GM18861 (cell line): ENCODE measurements around the gene METRN.
"Not testable (repeated sequence)": the region's sequence is repeated elsewhere in the genome, so short reads cannot be mapped to it uniquely, and the experiment has no call there.

Experiments
- ATAC-seq: cut with Tn5 transposase; IDR thresholded peaks from one replicate; pipeline ENCODE4 v1.9.1; 2021; ENCODE audit not compliant: unreplicated experiment

Gene METRN

GRCh38 chr16:691242-691641, 23.7 kb upstream of the METRN start:
- not testable (repeated sequence) for ATAC-seq

GRCh38 chr16:692356-693108, 22.4 kb upstream of the METRN start:
- no peak for ATAC-seq

GRCh38 chr16:693364-693763, 21.6 kb upstream of the METRN start:
- ATAC-seq, result no peak

GRCh38 chr16:693766-694165, 21.2 kb upstream of the METRN start:
- no peak for ATAC-seq

GRCh38 chr16:694187-694862, 20.6 kb upstream of the METRN start:
- no peak for ATAC-seq

- ATAC-seq, result no peak
These were observed 20.0 kb upstream of the METRN start for GRCh38 chr16:694863-695354.

- no peak for ATAC-seq
These were observed 19.4 kb upstream of the METRN start for GRCh38 chr16:695355-696089.

- ATAC-seq, result no peak
These were observed 15.8 kb upstream of the METRN start for GRCh38 chr16:698911-699671.

GRCh38 chr16:700684-701584, 14.0 kb upstream of the METRN start:
- ATAC-seq, result no peak

- no peak for ATAC-seq
These were observed 12.6 kb upstream of the METRN start for GRCh38 chr16:702341-702740.

GRCh38 chr16:703406-703805, 11.5 kb upstream of the METRN start:
- no peak for ATAC-seq

GRCh38 chr16:704047-704446, 10.9 kb upstream of the METRN start:
- ATAC-seq, result no peak

GRCh38 chr16:704552-705380, 10.2 kb upstream of the METRN start:
- no peak for ATAC-seq

GRCh38 chr16:705431-706188, 9.3 kb upstream of the METRN start, which contains the start of gene FBXL16:
TSS of gene FBXL16 (minus strand) at chr16:705801. CDS start at chr16:697405, 8,396 bp downstream.
- no peak for ATAC-seq

- ATAC-seq, result no peak
These were observed 8.5 kb upstream of the METRN start for GRCh38 chr16:706189-707061.

GRCh38 chr16:707062-707538, 7.8 kb upstream of the METRN start:
- no peak for ATAC-seq

GRCh38 chr16:708019-708418, 6.9 kb upstream of the METRN start:
- ATAC-seq, result no peak
